Panc1 (cell line): ENCODE data around the gene WNT9A. TPM values are rescaled to one million over a fixed set of nuclear protein-coding genes. Genes with fewer than 3 reads are reported as not detected.

ENCODE experiments used
- ATAC-seq: fragments of 200-7000 bp; cut with Tn5 transposase; 2 replicates; pipeline ENCODE4 v1.9.1; 2020; ENCODE audit warnings: mild to moderate bottlenecking, moderate library complexity
- BruUV-seq: library from RNA; stranded (reverse); fragments of 400-500 nt; replicated peaks from 2 replicates; lab custom pipeline; 2021; lab: Mats Ljungman, UMichigan
- CTCF ChIA-PET: fragments of 300-600 bp; sonication (Branson Sonifier 250); formaldehyde crosslinking; loops from one replicate; lab custom pipeline; 2022; ENCODE audit warnings: antibody characterized with exemption; lab: Charles Lee
- POLR2A ChIA-PET: fragments of 300-600 bp; sonication (Branson Sonifier 250); formaldehyde crosslinking; loops from one replicate; lab custom pipeline; 2022; ENCODE audit warnings: antibody characterized with exemption; lab: Charles Lee
- DNase-seq: peaks from one replicate; pipeline ENCODE4 v3.0.0-alpha.2; 2010; ENCODE audit warnings: low read depth, low spot score
- H3K27ac ChIP-seq: 2 replicates; pipeline ENCODE4 v1.5.1; 2011; ENCODE audit warnings: mild to moderate bottlenecking, low read length, inconsistent platforms
- H3K27me3 ChIP-seq: fragments of 200-500 bp; sonication (Bioruptor generic); 2 replicates; pipeline ENCODE4 v1.6.0; 2014; ENCODE audit warnings: low read length, inconsistent platforms; ENCODE audit not compliant: control insufficient read depth, insufficient read depth
- H3K36me3 ChIP-seq: fragments of 200-500 bp; sonication (Bioruptor generic); 2 replicates; pipeline ENCODE4 v1.5.1; 2014; ENCODE audit warnings: inconsistent platforms, mild to moderate bottlenecking, low read length, moderate library complexity; ENCODE audit not compliant: control insufficient read depth, insufficient read depth
- H3K4me1 ChIP-seq: 2 replicates; pipeline ENCODE4 v1.5.1; 2011; ENCODE audit warnings: inconsistent platforms, mild to moderate bottlenecking, low read length, moderate library complexity; ENCODE audit not compliant: control insufficient read depth, insufficient read depth
- H3K4me3 ChIP-seq, 2 experiments: 2 replicates each; pipeline ENCODE4 v1.5.1; 2011 to 2012; ENCODE audit warnings: low read depth in 2 of 2, low read length in 2 of 2, mild to moderate bottlenecking in 2 of 2, inconsistent platforms in 1 of 2, moderate library complexity in 1 of 2
- H3K9me3 ChIP-seq: fragments of 200-500 bp; sonication (Bioruptor generic); 2 replicates; pipeline ENCODE4 v1.5.1; 2014; ENCODE audit warnings: low read depth, mild to moderate bottlenecking, inconsistent platforms, low read length, moderate library complexity; ENCODE audit not compliant: control insufficient read depth, insufficient read depth
- CTCF ChIP-seq: fragments of 450-650 bp; IDR thresholded peaks from 2 replicates; pipeline ENCODE4 v1.5.1; 2017; ENCODE audit warnings: mild to moderate bottlenecking
- POLR2AphosphoS5 ChIP-seq: IDR thresholded peaks from 2 replicates; pipeline ENCODE4 v1.6.1; 2012; ENCODE audit warnings: mild to moderate bottlenecking, low read depth, low read length, moderate library complexity
- REST ChIP-seq, 2 experiments: IDR thresholded peaks; 2 replicates each; pipeline ENCODE4 v1.6.1; 2011 to 2012; ENCODE audit warnings: low read depth in 2 of 2, control low read depth in 1 of 2, low read length in 1 of 2, mild to moderate bottlenecking in 1 of 2, moderate library complexity in 1 of 2; ENCODE audit not compliant: insufficient read depth in 1 of 2
- SIN3A ChIP-seq: IDR thresholded peaks from 2 replicates; pipeline ENCODE4 v1.6.1; 2012; ENCODE audit warnings: low read depth, mild to moderate bottlenecking, low read length, moderate library complexity, borderline replicate concordance; ENCODE audit not compliant: insufficient read depth
- TCF7L2 ChIP-seq: IDR thresholded peaks from 2 replicates; pipeline ENCODE4 v1.6.1; 2011; ENCODE audit warnings: mild to moderate bottlenecking, low read depth, low read length, inconsistent platforms
- in situ Hi-C: cut with HindIII; loops from 2 replicates; pipeline ENCODE4 v1.10.0; 2016; ENCODE audit warnings: low sequenced_read_pairs, low pct_unique_long_range_greater_than_20kb
- intact Hi-C: fragments of 100-400 bp; cut with micrococcal nuclease; formaldehyde crosslinking; loops from one replicate; pipeline ENCODE4 v1.10.0; 2022; ENCODE audit not compliant: unreplicated experiment
- total RNA-seq: library from RNA; stranded (reverse); gene quantifications from one replicate; pipeline ENCODE4 v1.2.1, GENCODE V29; 2021; ENCODE audit not compliant: unreplicated experiment

Gene WNT9A
- total RNA-seq, 1 experiment from 2014 or later = 26.5 TPM

GRCh38 chr1:227886993-227887696 is 60.6 kb downstream of the WNT9A start:
- BruUV-seq = no TSS peak
- Histone ChIP-seq H3K27ac (no peak overlapping the region), H3K27me3 (no peaks in the 10 kb centered on the region), H3K9me3 (no peaks in the 10 kb centered on the region), H3K4me1 (peaks cover 22% of the 10 kb centered on the region), H3K4me3 (peak overlapping the region in 1 of 2 experiments; percentile 18; a peak in 1 of 4 replicates), H3K36me3 (no peaks in the 10 kb centered on the region)
- intact Hi-C loops (no loop called here), in situ Hi-C loops (no loop called here)
- ATAC-seq (no peak), DNase-seq (no peak)
- POLR2A ChIA-PET = no interaction called here
- TF ChIP-seq SIN3A = no peak
- no peak for TF ChIP-seq TCF7L2
- TF ChIP-seq CTCF = no peak
- no peak for TF ChIP-seq REST (IDR thresholded peaks at IDR 0.05; ENCODE audit: insufficient read depth in 1 of 2, low read depth in 2 of 2, low read length in 1 of 2)
- no peak for TF ChIP-seq POLR2AphosphoS5
- CTCF ChIA-PET = interaction anchor here (0.7 kb wide), 1 partner anchor 80 kb away, joined by 8 read pairs; no protein-coding TSS in a partner anchor

- ChIA-PET POLR2A (no interaction called here), CTCF (interaction anchor here (0.6 to 0.7 kb wide), 2 partner anchors 45 to 79 kb away, joined by 4 to 8 read pairs; no protein-coding TSS in a partner anchor)
- H3K4me3 ChIP-seq = no peak overlapping the region
- H3K27ac ChIP-seq = no peak overlapping the region
- TF ChIP-seq SIN3A = no peak
- no peak for TF ChIP-seq POLR2AphosphoS5
- no peak for TF ChIP-seq CTCF
- no peak for TF ChIP-seq TCF7L2
- TF ChIP-seq REST (IDR thresholded peaks at IDR 0.05; ENCODE audit: insufficient read depth in 1 of 2, low read depth in 2 of 2, low read length in 1 of 2) = no peak
- ATAC-seq (no peak), DNase-seq (no peak)
- intact Hi-C loops (no loop called here), in situ Hi-C loops (no loop called here)
- H3K9me3 ChIP-seq = no peaks in the 10 kb centered on the region
- no TSS peak for BruUV-seq
- peaks cover 20% of the 10 kb centered on the region for H3K4me1 ChIP-seq
- H3K27me3 ChIP-seq = no peaks in the 10 kb centered on the region
- no peaks in the 10 kb centered on the region for H3K36me3 ChIP-seq
Observed at GRCh38 chr1:227886503-227886961, 61.2 kb downstream of the WNT9A start.
